HG02642 (cell line): ENCODE results near the gene ZFP1.

ENCODE experiments used
- ATAC-seq: cut with Tn5 transposase; IDR thresholded peaks from one replicate; pipeline ENCODE4 v1.9.1; 2021; ENCODE audit warnings: mild to moderate bottlenecking; ENCODE audit not compliant: unreplicated experiment, poor library complexity

Gene ZFP1

DNA sequence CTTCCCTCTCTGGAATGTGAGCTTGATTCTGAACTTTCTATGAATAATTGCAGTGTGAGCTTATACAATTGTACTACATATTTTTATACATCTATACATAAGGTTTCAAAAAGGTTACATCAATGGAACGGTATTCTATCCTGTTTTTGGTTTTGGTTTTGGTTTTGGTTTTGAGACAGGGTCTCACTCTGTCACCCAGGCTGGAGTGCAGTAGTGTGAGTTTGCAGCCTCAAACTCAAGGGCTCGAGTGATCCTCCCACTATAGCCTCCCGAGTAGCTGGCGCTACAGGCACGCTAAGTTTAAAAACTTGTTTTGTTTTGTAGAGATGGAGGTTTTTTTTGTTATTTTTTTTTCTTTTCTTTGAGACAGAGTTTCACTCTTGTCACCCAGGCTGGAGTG lies 71.5 kb downstream of the ZFP1 start:
- ATAC-seq = peak; percentile 36
